SK-N-SH (cell line): Measurements from ENCODE around the gene KLC1. TPM values are rescaled to one million over a fixed set of nuclear protein-coding genes. Genes with fewer than 3 reads are reported as not detected.

ENCODE experiments used
- CTCF ChIA-PET: fragments of 300-600, 350-600 bp; formaldehyde crosslinking; extraction: SDS; loops from one replicate; lab custom pipeline; 2021; lab: Yijun Ruan, JAX
- POLR2A ChIA-PET: fragments of 350-600 bp; sonication (Branson Sonifier 250); formaldehyde crosslinking; extraction: SDS; loops from one replicate; lab custom pipeline; 2020; ENCODE audit warnings: antibody characterized with exemption, inconsistent platforms; lab: Yijun Ruan, JAX
- DNase-seq: peaks from one replicate; pipeline ENCODE4 v3.0.0; 2012
- H2AFZ ChIP-seq: fragments of 200-600 bp; sonication (generic); 2 replicates; pipeline ENCODE4 v1.8.1; 2016; ENCODE audit warnings: antibody characterized with exemption, mild to moderate bottlenecking, low read depth
- H3F3A ChIP-seq: fragments of 200-600 bp; sonication (generic); replicated peaks from 2 replicates; pipeline ENCODE3; 2016; ENCODE audit warnings: antibody characterized with exemption, mild to moderate bottlenecking; ENCODE audit not compliant: insufficient read depth
- H3K27ac ChIP-seq, 2 experiments: fragments of 200-500 bp in 1 of 2; fragments of 200-600 bp in 1 of 2; sonication (Bioruptor generic) in 1 of 2; sonication (generic), shearing (Covaris generic) in 1 of 2; 2 replicates each; pipeline versions ENCODE4 v1.5.1 to v1.6.1; 2014 to 2016; ENCODE audit warnings: low read depth in 2 of 2, inconsistent platforms in 1 of 2, low read length in 1 of 2, mild to moderate bottlenecking in 1 of 2, mixed read lengths in 1 of 2
- H3K27me3 ChIP-seq: fragments of 200-600 bp; sonication (generic), shearing (Covaris generic); 2 replicates; pipeline ENCODE4 v1.6.1; 2016; ENCODE audit warnings: mixed run types; ENCODE audit not compliant: insufficient read depth
- H3K36me3 ChIP-seq, 2 experiments: fragments of 200-500 bp in 1 of 2; fragments of 200-600 bp in 1 of 2; sonication (Bioruptor generic) in 1 of 2; sonication (generic) in 1 of 2; replicated peaks in 1 of 2; 2 replicates each; pipeline versions ENCODE3 to v1.5.1; 2014 to 2016; ENCODE audit warnings: low read length in 1 of 2, mild to moderate bottlenecking in 1 of 2; ENCODE audit not compliant: insufficient read depth in 2 of 2, control insufficient read depth in 1 of 2
- H3K4me1 ChIP-seq, 2 experiments: fragments of 200-500 bp in 1 of 2; fragments of 200-600 bp in 1 of 2; sonication (Bioruptor generic) in 1 of 2; sonication (generic), shearing (Covaris generic) in 1 of 2; 2 replicates each; pipeline versions ENCODE4 v1.5.1 to v1.6.1; 2014 to 2016; ENCODE audit warnings: low read depth in 1 of 2, low read length in 1 of 2, mixed run types in 1 of 2; ENCODE audit not compliant: insufficient read depth in 2 of 2, control insufficient read depth in 1 of 2
- H3K4me2 ChIP-seq: fragments of 200-600 bp; sonication (generic), shearing (Covaris generic); 2 replicates; pipeline ENCODE4 v1.6.1; 2017; ENCODE audit warnings: mixed run types
- H3K4me3 ChIP-seq, 2 experiments: fragments of 200-500 bp in 1 of 2; fragments of 200-600 bp in 1 of 2; sonication (Bioruptor generic) in 1 of 2; sonication (generic), shearing (Covaris generic) in 1 of 2; 2 replicates each; pipeline versions ENCODE4 v1.5.1 to v1.8.1; 2014 to 2016; ENCODE audit warnings: low read depth in 2 of 2, inconsistent platforms in 1 of 2, low read length in 1 of 2, mild to moderate bottlenecking in 1 of 2, mixed read lengths in 1 of 2, moderate library complexity in 1 of 2
- H3K79me2 ChIP-seq: fragments of 200-600 bp; sonication (generic); 2 replicates; pipeline ENCODE4 v1.8.1; 2017; ENCODE audit warnings: mild to moderate bottlenecking; ENCODE audit not compliant: insufficient read depth
- H3K9ac ChIP-seq: fragments of 200-600 bp; sonication (generic); 2 replicates; pipeline ENCODE4 v1.6.1; 2017; ENCODE audit warnings: mixed run types
- H3K9me2 ChIP-seq: fragments of 200-600 bp; sonication (generic); 2 replicates; pipeline ENCODE4 v1.6.1; 2017; ENCODE audit warnings: mixed run types
- H3K9me3 ChIP-seq: fragments of 200-600 bp; sonication (generic); 2 replicates; pipeline ENCODE4 v1.6.1; 2017; ENCODE audit warnings: mixed run types, mild to moderate bottlenecking, moderate library complexity
- H4K20me1 ChIP-seq: fragments of 200-600 bp; sonication (generic); 2 replicates; pipeline ENCODE4 v1.6.1; 2017; ENCODE audit warnings: mild to moderate bottlenecking, mixed run types; ENCODE audit not compliant: insufficient read depth
- CTCF ChIP-seq: fragments of 200-600 bp; sonication (generic); IDR thresholded peaks from 2 replicates; pipeline ENCODE4 v1.6.1; 2017; ENCODE audit warnings: antibody characterized with exemption, mild to moderate bottlenecking, moderate library complexity
- ELF1 ChIP-seq: IDR thresholded peaks from 2 replicates; pipeline ENCODE4 v1.4.0; 2012
- EZH2phosphoT487 ChIP-seq: fragments of 200-600 bp; sonication (generic); IDR thresholded peaks from 2 replicates; pipeline ENCODE4 v1.6.1; 2017; ENCODE audit warnings: low read depth, mixed run types, mild to moderate bottlenecking, antibody characterized with exemption, moderate library complexity, borderline replicate concordance
- FOXJ3 ChIP-seq: sonication (generic); formaldehyde crosslinking; IDR thresholded peaks from 2 replicates; pipeline ENCODE4 v1.5.1; 2020; ENCODE audit warnings: mild to moderate bottlenecking, missing genetic modification reagents
- GABPA ChIP-seq: IDR thresholded peaks from 2 replicates; pipeline ENCODE4 v1.4.0; 2012; ENCODE audit warnings: low read depth, mild to moderate bottlenecking
- MEF2A ChIP-seq: IDR thresholded peaks from 2 replicates; pipeline ENCODE4 v1.4.0; 2012; ENCODE audit warnings: low read depth, borderline replicate concordance
- RAD21 ChIP-seq: IDR thresholded peaks from 2 replicates; pipeline ENCODE4 v1.6.1; 2012; ENCODE audit warnings: mild to moderate bottlenecking, low read length
- RCOR1 ChIP-seq: fragments of 150-350 bp; IDR thresholded peaks from 2 replicates; pipeline ENCODE4 v1.6.1; 2017; ENCODE audit warnings: antibody characterized with exemption, low read length
- REST ChIP-seq: IDR thresholded peaks from 2 replicates; pipeline ENCODE4 v1.6.1; 2012; ENCODE audit warnings: mild to moderate bottlenecking, low read depth, low read length, moderate library complexity
- RXRA ChIP-seq: IDR thresholded peaks from 2 replicates; pipeline ENCODE4 v1.4.0; 2012; ENCODE audit warnings: low read depth, mild to moderate bottlenecking, borderline replicate concordance
- TCF12 ChIP-seq: IDR thresholded peaks from 2 replicates; pipeline ENCODE4 v1.4.0; 2012
- WGBS: methylation state at CpG from one replicate; pipeline ENCODE4 v1.1.6; 2017; ENCODE audit warnings: low lambda C conversion rate; 5-methylcytosine and 5-hydroxymethylcytosine counted together
- polyA plus RNA-seq, 3 experiments: library from polyadenylated mRNA; depleted of rRNA; stranded (reverse); fragments of >200 nt; gene quantifications; 2 replicates each; pipeline ENCODE4 v1.2.3, GENCODE V29; 2012
- TF ChIP-seq, protein P1 (sequence below): IDR thresholded peaks from 2 replicates; pipeline ENCODE4; 2012

Gene KLC1
- polyA plus RNA-seq, 1 of the 3 experiments (the other 2 are of a cell fraction), result 308 TPM

GRCh38 chr14:103697206-103697602 is 68.2 kb downstream of the KLC1 start:
- H3K4me2 ChIP-seq, result no peak overlapping the region
- H3K4me3 ChIP-seq, result no peak overlapping the region
- no peak overlapping the region for H3K9ac ChIP-seq
- no peak overlapping the region for H2AFZ ChIP-seq
- no peak for DNase-seq
- ChIA-PET CTCF (interaction anchor here (1.7 kb wide), 1 partner anchor 17 kb away, joined by 8 read pairs; no protein-coding TSS in a partner anchor), POLR2A (interaction anchor here (1.4 kb wide), 1 partner anchor 18 kb away, joined by 4 read pairs; the partner anchor contains the start of genes XRCC3 and ZFYVE21)
- H3K36me3 ChIP-seq, result peaks cover 27 to 70% of the 10 kb centered on the region in 2 experiments
- H3K79me2 ChIP-seq, result peaks cover 32% of the 10 kb centered on the region
- TF ChIP-seq, protein P1, sequence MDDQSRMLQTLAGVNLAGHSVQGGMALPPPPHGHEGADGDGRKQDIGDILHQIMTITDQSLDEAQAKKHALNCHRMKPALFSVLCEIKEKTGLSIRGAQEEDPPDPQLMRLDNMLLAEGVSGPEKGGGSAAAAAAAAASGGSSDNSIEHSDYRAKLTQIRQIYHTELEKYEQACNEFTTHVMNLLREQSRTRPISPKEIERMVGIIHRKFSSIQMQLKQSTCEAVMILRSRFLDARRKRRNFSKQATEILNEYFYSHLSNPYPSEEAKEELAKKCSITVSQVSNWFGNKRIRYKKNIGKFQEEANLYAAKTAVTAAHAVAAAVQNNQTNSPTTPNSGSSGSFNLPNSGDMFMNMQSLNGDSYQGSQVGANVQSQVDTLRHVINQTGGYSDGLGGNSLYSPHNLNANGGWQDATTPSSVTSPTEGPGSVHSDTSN, result no peak
- TF ChIP-seq GABPA, result no peak
- no peak for TF ChIP-seq RXRA
- TF ChIP-seq MEF2A, result no peak
- no peak for TF ChIP-seq CTCF
- no peak for TF ChIP-seq FOXJ3
- TF ChIP-seq RCOR1, result no peak
- TF ChIP-seq REST, result no peak
- no peak for TF ChIP-seq RAD21
- TF ChIP-seq ELF1, result no peak
- TF ChIP-seq EZH2phosphoT487, result no peak
- no peak for TF ChIP-seq TCF12
- no peaks in the 10 kb centered on the region for H3K27me3 ChIP-seq
- 86% methylated on average over 3 of the region's 3 CpGs for WGBS
- peak overlapping the region in 1 of 2 experiments; percentile 45; a peak in 1 of 4 replicates for H3K27ac ChIP-seq
- H3K9me3 ChIP-seq, result no peaks in the 10 kb centered on the region
- H4K20me1 ChIP-seq, result peaks cover 15% of the 10 kb centered on the region
- H3K9me2 ChIP-seq, result no peaks in the 10 kb centered on the region
- H3F3A ChIP-seq, result peaks cover 16% of the 10 kb centered on the region
- peaks cover 0 to 39% of the 10 kb centered on the region in 2 experiments; a peak in 1 of 4 replicates for H3K4me1 ChIP-seq
